ENCODE data around the gene ECEL1.

DNA sequence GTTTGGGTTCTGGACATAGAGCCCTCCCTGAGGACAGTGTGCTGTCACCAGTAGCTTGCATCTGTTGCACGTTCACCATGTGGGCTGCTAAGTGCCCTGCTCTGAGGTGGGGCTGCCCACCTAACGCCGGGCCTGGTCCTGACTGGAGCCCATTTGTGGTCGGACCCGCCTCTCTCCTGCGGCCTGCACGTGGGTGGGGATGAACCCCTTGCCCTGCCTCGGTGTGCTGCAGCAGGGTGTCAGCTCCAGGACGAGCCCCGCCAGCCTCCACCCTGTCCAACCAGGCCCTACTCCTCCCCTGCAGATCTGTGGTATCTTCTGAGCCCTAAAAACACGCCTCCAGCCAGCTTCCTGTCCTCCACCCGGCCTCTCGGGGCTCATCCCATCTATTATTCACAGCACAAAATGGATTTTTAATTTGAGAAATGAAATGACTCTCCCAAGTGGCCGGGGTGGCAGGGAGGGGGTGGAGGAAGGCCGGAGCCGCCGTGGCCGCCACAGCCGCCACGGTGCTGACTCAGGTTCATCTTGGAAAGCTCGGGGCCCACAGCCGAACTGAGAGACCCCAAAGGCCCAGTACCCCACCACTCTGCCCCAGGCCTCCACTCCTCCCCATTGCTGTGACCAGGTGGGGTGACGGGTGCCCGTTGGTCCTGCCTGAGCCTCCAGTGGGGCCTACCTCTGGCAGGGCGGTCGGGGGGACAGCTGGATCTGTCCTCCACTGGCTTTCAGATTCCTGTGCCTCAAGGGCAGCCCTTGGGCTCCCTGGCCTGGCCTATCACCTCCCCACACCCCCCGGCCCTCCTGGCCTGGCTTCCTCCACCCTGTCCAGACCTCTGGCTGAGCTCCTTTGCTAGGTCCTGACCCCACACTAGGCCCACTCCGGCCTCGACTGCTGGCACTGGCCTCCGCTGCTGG lies 2.8 kb upstream of the ECEL1 start:
- no peak for TF ChIP-seq CTCF (IDR thresholded peaks at IDR 0.05; ENCODE audit: poor library complexity)
- no peak for TF ChIP-seq EZH2 (IDR thresholded peaks at IDR 0.05; ENCODE audit: borderline replicate concordance)
